ENCODE results near the gene LST1.

DNA sequence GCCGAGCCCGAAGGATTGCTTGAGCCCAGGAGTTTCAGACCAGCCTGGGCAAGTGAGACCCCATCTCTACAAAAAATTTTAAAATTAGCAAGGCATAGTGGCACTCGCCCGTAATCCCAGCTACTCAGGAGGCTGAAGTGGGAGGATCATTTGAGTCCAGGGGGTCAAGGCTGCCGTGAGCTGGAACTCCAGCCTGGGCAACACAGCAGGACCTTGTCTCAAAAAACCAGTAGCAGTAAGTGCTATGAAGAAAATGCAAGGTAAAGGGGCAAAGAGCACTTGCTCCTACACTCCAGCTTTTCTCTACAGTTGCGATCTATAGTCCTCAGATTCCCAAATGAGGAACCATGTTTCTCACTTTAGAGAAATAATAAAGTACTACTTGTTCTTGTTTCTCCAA, 42.4 kb upstream of the LST1 start:
- no peak for TF ChIP-seq CTCF (IDR thresholded peaks at IDR 0.05; ENCODE audit: low read depth, low read length, poor library complexity, severe bottlenecking)
- TF ChIP-seq EZH2phosphoT487 (IDR thresholded peaks at IDR 0.05; ENCODE audit: borderline replicate concordance, low read length) = no peak
